GM10847 (cell line): ENCODE data around the gene TLL2.

Experiments used
- POLR2A ChIP-seq: IDR thresholded peaks from 2 replicates; pipeline ENCODE4 v1.6.1; 2011; ENCODE audit not compliant: insufficient read length; ENCODE audit errors: extremely low read depth

Gene TLL2

GRCh38 chr10:96374985-96375830 is 138.5 kb downstream of the TLL2 start:
- TF ChIP-seq POLR2A = no peak

GRCh38 chr10:96374639-96374984 is 139.1 kb downstream of the TLL2 start:
- TF ChIP-seq POLR2A = no peak

DNA sequence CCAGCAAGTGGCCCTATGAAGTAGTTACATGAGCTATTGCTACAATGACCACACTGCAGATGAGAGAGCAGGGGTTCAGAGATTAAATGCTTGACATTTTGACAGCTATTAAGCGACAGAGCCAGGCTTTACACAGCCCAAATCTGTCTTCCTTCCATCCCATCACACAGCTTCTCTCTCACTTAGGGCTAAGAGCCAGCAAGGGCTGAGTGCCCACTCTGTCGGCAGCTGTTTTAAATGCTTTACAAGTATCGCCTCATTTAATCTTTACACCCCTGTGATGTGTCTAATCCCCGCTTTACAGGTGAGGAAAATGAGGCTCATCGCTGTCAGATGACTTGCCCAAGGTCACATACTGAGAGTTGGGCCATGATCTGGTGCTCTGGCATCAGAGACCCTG is 139.7 kb downstream of the TLL2 start:
- TF ChIP-seq POLR2A = no peak

DNA sequence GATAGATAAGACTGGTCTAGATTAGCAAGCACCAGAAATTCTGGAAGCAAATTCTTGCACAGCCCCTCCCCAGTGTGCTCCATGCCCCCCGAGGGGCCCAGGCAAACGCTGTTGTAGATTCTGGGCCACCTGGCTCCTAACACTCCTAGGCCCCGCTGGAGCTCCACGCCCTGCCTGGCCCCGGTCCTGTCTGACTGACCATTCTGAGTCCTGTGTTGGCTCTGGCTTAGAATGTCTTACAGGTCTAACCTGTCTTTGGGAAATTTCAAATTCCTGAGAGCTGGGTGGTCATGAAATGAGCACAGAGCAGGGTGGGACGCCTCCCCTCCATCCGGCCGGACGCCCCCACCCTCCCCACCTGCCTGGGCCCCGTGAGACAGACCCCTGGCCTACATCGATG is 142.4 kb downstream of the TLL2 start:
- no peak for TF ChIP-seq POLR2A

DNA sequence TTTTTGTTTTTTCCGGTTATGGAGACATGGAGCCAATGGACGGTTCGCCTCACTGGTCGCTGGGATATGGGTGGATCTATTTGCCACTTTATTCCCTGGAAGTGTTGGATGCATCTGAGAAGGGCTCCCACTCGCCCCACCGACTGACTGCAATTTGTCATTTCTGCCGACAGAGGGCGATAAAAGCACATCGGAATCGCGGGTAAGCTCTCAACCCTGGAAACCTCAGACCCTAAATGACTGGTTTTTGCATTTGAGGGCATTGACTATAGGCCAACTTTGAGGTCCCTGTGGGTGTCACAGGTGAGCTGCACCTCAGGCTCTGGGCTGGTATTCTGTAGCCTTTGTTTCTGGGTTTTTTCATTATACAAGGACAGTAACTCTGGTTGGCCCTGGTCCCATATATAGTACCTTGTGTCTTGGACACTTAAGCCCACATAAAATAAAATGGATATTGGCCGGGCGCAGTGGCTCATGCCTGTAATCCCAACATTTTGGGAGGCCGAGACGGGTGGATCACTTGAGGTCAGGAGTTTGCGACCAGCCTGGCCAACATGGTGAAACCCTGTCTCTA is 143.1 kb downstream of the TLL2 start:
- no peak for TF ChIP-seq POLR2A

GRCh38 chr10:96369890-96370583 is 143.7 kb downstream of the TLL2 start:
- no peak for TF ChIP-seq POLR2A

DNA sequence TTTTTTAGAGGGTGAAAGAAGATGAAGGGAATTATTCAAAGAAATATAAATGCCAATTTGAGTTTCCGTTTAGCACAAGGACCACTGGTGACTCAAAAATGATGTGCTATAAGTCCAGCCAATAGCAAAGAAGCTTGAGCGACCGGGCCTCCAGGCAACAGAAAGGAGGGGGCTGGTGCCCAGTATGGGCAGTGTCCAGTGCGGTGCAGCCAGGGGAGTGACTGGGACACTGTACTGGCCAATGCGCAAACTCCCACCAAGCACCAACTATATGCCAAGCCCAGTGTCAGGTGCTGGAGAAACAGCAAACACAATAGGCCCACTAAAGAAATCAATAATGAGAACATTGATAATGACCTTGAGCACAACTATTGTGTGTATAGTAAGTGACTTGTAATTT is 144.8 kb downstream of the TLL2 start:
- TF ChIP-seq POLR2A = no peak

- no peak for TF ChIP-seq POLR2A
Measured at GRCh38 chr10:96367470-96367869, 146.3 kb downstream of the TLL2 start.

DNA sequence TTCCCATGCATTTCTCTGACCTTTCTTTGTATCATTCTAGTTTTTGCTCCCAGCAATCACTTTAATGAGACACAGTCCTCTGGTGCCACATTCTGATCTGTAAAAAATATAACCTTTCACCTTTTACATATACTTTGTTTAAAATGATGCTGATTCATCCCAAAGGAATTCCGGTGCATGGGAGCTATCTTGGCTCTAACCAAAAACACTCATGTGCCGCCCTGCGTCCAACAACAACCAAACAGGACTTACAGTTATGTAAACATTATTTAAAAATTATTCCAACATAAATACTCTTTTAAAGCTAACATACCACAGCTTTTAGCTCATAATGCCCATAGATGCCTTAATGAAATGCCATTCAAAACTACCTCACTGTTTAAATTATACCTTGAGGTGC is 147.2 kb downstream of the TLL2 start:
- no peak for TF ChIP-seq POLR2A

GRCh38 chr10:96365571-96365970 is 148.2 kb downstream of the TLL2 start:
- no peak for TF ChIP-seq POLR2A

DNA sequence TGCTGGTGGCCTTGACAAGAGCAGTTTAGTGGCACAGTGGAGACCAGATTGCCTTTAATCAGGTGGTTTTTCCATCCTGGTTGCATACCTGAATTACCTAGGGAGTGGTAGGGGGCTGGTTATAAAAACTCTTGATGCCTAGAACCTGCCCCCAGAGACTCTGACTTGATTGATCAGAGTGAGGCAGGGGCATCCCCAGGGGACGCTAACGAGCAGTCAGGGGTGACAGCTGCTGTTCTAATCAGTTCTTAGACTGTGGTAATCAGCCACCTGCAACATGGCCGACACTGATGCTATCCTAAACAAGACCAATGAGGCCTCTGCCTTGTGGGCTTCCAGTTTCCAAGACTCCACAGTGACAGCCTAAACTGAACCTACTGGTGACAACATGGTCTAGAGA is 153.0 kb downstream of the TLL2 start:
- TF ChIP-seq POLR2A = no peak

DNA sequence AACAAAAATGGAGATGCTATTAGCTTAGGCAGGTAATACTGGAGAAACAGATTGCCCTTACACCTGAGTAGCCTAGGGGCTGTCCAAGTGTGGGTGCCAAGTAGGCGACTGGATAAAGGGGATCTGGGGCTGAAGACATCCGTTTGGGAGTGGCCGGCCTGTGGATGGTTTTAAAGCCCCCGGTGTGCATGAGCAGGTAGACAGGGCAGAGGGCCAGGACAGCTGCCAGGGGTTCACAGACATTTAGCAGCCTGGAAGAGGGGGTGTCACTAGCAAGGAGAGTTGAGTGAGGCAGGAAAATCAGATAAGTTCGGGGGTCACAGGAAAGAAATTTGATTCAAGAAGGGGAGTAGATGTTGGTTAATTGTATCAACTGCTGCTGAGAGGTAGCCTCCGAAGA is 153.4 kb downstream of the TLL2 start:
- no peak for TF ChIP-seq POLR2A

DNA sequence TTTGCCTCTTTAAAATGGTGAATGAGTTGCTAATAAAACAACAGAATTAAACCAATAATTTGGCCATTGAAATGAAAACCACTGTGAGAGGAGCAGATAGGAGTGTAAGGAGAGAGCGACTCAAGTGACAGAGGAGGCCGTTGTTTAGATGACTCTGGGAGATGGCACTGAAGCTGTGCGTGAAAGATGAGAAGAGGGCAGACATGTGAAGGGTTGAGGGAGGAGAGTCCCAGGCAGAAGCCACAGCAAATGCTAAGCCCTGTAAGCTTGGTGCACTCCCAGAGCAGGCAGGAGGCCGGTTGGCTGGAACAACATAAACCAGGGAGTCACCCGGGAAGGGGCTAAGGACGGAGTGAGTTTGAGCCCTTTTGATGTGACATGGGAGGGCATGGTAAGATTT is 154.1 kb downstream of the TLL2 start:
- no peak for TF ChIP-seq POLR2A

- TF ChIP-seq POLR2A = no peak
Measured at GRCh38 chr10:96358851-96359540, 154.7 kb downstream of the TLL2 start, which contains the start of gene OPALIN. TSS of gene OPALIN (minus strand) at chr10:96359002. CDS start at chr10:96358896, 106 bp downstream.

DNA sequence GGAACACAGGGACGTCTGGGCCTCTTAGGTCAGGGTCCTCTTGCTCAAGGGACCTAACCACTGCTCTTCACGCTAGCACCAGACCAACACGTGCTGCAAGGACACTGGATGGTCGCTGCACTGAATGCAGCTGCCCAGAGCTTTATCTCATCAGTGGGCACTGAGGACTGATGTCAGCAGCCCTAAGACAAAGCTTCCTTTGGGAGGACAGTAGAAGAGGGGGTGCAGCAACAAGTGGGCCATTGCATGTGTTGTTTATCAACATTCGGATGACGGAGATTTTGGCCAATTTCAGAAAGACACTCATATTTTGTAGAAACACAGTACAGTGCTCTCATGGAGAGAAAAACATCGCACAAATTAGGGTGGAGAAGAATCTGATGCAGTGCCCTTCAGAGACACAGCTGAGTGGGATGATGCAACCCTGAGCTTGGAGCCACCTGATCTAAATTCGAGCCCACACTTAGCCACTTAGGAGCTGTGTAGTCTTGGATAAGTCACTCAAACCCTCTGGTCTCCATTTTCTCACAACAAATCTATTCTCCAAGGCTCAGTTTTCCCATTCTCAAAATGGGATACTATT is 156.6 kb downstream of the TLL2 start:
- TF ChIP-seq POLR2A = no peak

GRCh38 chr10:96352582-96352981 is 161.1 kb downstream of the TLL2 start:
- TF ChIP-seq POLR2A = no peak

- no peak for TF ChIP-seq POLR2A
Measured at GRCh38 chr10:96352027-96352426, 161.7 kb downstream of the TLL2 start.
